ENCODE measurements around the gene DUSP22. TPM values are rescaled to one million over a fixed set of nuclear protein-coding genes. Genes with fewer than 3 reads are reported as not detected.
A peak's percentile ranks its signal among the peaks of the same experiment; 100 is the strongest.

Gene DUSP22
- polyA plus RNA-seq, 1 of the 3 experiments (the other 2 are of a cell fraction): 6.8 TPM

GRCh38 chr6:329888-330691 lies 37.8 kb downstream of the DUSP22 start:
- ChIA-PET CTCF (interaction anchor here (0.8 to 1.5 kb wide), 3 partner anchors 10 to 113 kb away, joined by 3 read pairs; no protein-coding TSS in a partner anchor), POLR2A (no interaction called here)
- H3K9me3 ChIP-seq: no peaks in the 10 kb centered on the region
- H3K79me2 ChIP-seq (ENCODE audit: insufficient read depth): no peaks in the 10 kb centered on the region
- H4K20me1 ChIP-seq (ENCODE audit: insufficient read depth): 0 out of 2 replicates have a peak, but pooled peaks cover 4% of the 10 kb centered on the region
- no peaks in the 10 kb centered on the region; a peak in 2 of 4 replicates for H3K4me1 ChIP-seq (ENCODE audit: control insufficient read depth in 1 of 2, insufficient read depth in 2 of 2, low read depth in 1 of 2, low read length in 1 of 2)
- no peaks in the 10 kb centered on the region for H3F3A ChIP-seq (replicated peaks; ENCODE audit: insufficient read depth)
- peak; percentile 45 for DNase-seq
- peaks cover 25% of the 10 kb centered on the region; the same call in 1 of the 2 replicates for H3K27me3 ChIP-seq (ENCODE audit: insufficient read depth)
- H3K9ac ChIP-seq: no peak overlapping the region
- H3K4me2 ChIP-seq: no peak overlapping the region
- H3K27ac ChIP-seq (ENCODE audit: low read depth in 2 of 2, low read length in 1 of 2): no peak overlapping the region
- H2AFZ ChIP-seq (ENCODE audit: low read depth): no peak overlapping the region
- no peaks in the 10 kb centered on the region for H3K36me3 ChIP-seq (replicated peaks in 1 of 2; ENCODE audit: control insufficient read depth in 1 of 2, insufficient read depth in 2 of 2, low read length in 1 of 2)
- H3K9me2 ChIP-seq: no peaks in the 10 kb centered on the region
- 62% methylated on average over 15 of the region's 15 CpGs for WGBS (ENCODE audit: low lambda C conversion rate)
- no peak overlapping the region for H3K4me3 ChIP-seq (ENCODE audit: low read depth in 2 of 2, low read length in 1 of 2)
- TF ChIP-seq NRF1 (IDR thresholded peaks at IDR 0.05; ENCODE audit: low read depth, low read length) (no peak), REST (IDR thresholded peaks at IDR 0.05; ENCODE audit: low read depth, low read length) (no peak), SMC3 (IDR thresholded peaks at IDR 0.05; ENCODE audit: low read depth, low read length) (no peak), ELF1 (IDR thresholded peaks at IDR 0.05) (no peak), RCOR1 (IDR thresholded peaks at IDR 0.05; ENCODE audit: low read length) (no peak), RAD21 (IDR thresholded peaks at IDR 0.05; ENCODE audit: low read length) (no peak), USF1 (IDR thresholded peaks at IDR 0.05; ENCODE audit: borderline replicate concordance, low read depth) (no peak), MEF2A (IDR thresholded peaks at IDR 0.05; ENCODE audit: borderline replicate concordance, low read depth) (no peak), EP300 (IDR thresholded peaks at IDR 0.05; ENCODE audit: borderline replicate concordance in 1 of 2, low read depth in 1 of 2, low read length in 1 of 2) (no peak), TAF1 (IDR thresholded peaks at IDR 0.05; ENCODE audit: borderline replicate concordance, low read depth, low read length) (no peak), YY1 (IDR thresholded peaks at IDR 0.05; ENCODE audit: low read depth) (no peak), CTCF (IDR thresholded peaks at IDR 0.05) (no peak), USF2 (IDR thresholded peaks at IDR 0.05; ENCODE audit: borderline replicate concordance, low read depth, low read length) (no peak), NFIC (IDR thresholded peaks at IDR 0.05; ENCODE audit: borderline replicate concordance) (no peak), EZH2phosphoT487 (IDR thresholded peaks at IDR 0.05; ENCODE audit: borderline replicate concordance, low read depth) (no peak), TCF12 (IDR thresholded peaks at IDR 0.05) (no peak), JUND (IDR thresholded peaks at IDR 0.05) (no peak), RXRA (IDR thresholded peaks at IDR 0.05; ENCODE audit: borderline replicate concordance, low read depth) (no peak), RFX5 (IDR thresholded peaks at IDR 0.05; ENCODE audit: low read length) (no peak), MAX (IDR thresholded peaks at IDR 0.05; ENCODE audit: low read depth) (no peak)
